Activated CD4-positive, alpha-beta T cell treated with anti-CD3 and anti-CD28 coated beads, Interleukin-2, amount 10 ng/mL, durations not matched to agents 24 days and 14 days (primary cell): ENCODE results near the gene MPV17L. TPM values are rescaled to one million over a fixed set of nuclear protein-coding genes. Genes with fewer than 3 reads are reported as not detected.
"Not testable (repeated sequence)": the region's sequence is repeated elsewhere in the genome, so short reads cannot be mapped to it uniquely, and the experiment has no call there.

Experiments
- DNase-seq: peaks from one replicate; pipeline ENCODE4 v3.0.0; 2022
- H3K27ac Mint-ChIP-seq: one replicate; pipeline ENCODE4 v1.8.0; 2022; ENCODE audit warnings: mild to moderate bottlenecking, mixed read lengths
- H3K27me3 Mint-ChIP-seq: one replicate; pipeline ENCODE4 v1.8.0; 2022; ENCODE audit warnings: mixed read lengths
- H3K36me3 Mint-ChIP-seq: one replicate; pipeline ENCODE4 v1.8.0; 2022; ENCODE audit warnings: low read depth, mild to moderate bottlenecking, mixed read lengths
- H3K4me1 Mint-ChIP-seq: one replicate; pipeline ENCODE4 v1.8.0; 2021; ENCODE audit warnings: mixed read lengths
- H3K4me3 Mint-ChIP-seq: one replicate; pipeline ENCODE4 v1.8.0; 2022; ENCODE audit warnings: mild to moderate bottlenecking, moderate library complexity, mixed read lengths
- H3K9me3 Mint-ChIP-seq: one replicate; pipeline ENCODE4 v1.8.0; 2021; ENCODE audit warnings: mixed read lengths
- intact Hi-C: fragments of 100-400 bp; cut with micrococcal nuclease; formaldehyde crosslinking; loops from one replicate; pipeline ENCODE4 v1.15.1; 2023
- total RNA-seq: library from RNA; stranded (reverse); gene quantifications from 2 replicates; pipeline ENCODE4 v1.2.3, GENCODE V29; 2022

The MPV17L gene
- total RNA-seq, 1 donor from 2014 or later = 0.21 TPM

- H3K9me3 Mint-ChIP-seq = peaks cover 13% of the 10 kb centered on the region
- peaks cover 6% of the 10 kb centered on the region for H3K4me1 Mint-ChIP-seq
- H3K27ac Mint-ChIP-seq = no peak overlapping the region
- intact Hi-C loops = no loop called here
- peaks cover 2% of the 10 kb centered on the region for H3K27me3 Mint-ChIP-seq
- no peak overlapping the region for H3K4me3 Mint-ChIP-seq
- DNase-seq = no peak
- H3K36me3 Mint-ChIP-seq = peaks cover 6% of the 10 kb centered on the region
These were observed 55.1 kb downstream of the MPV17L start for GRCh38 chr16:15450624-15451023.

GRCh38 chr16:15451098-15451731 lies 55.7 kb downstream of the MPV17L start:
- H3K27ac Mint-ChIP-seq = no peak overlapping the region
- intact Hi-C loops = no loop called here
- peaks cover 6% of the 10 kb centered on the region for H3K36me3 Mint-ChIP-seq

GRCh38 chr16:15452246-15452855 lies 56.8 kb downstream of the MPV17L start:
- Mint-ChIP-seq H3K27ac (no peak overlapping the region), H3K4me3 (no peak overlapping the region), H3K36me3 (peaks cover 3% of the 10 kb centered on the region), H3K9me3 (peaks cover 3% of the 10 kb centered on the region), H3K4me1 (no peaks in the 10 kb centered on the region), H3K27me3 (peaks cover 2% of the 10 kb centered on the region)
- no peak for DNase-seq
- intact Hi-C loops = no loop called here

More at GRCh38 chr16:15451098-15451731, 55.7 kb downstream of the MPV17L start:
- no peak for DNase-seq
- Mint-ChIP-seq H3K27me3 (peaks cover 2% of the 10 kb centered on the region), H3K4me1 (peaks cover 6% of the 10 kb centered on the region), H3K9me3 (peaks cover 12% of the 10 kb centered on the region), H3K4me3 (no peak overlapping the region)

GRCh38 chr16:15453296-15453695 lies 57.7 kb downstream of the MPV17L start:
- H3K9me3 Mint-ChIP-seq, H3K36me3 Mint-ChIP-seq, H3K4me3 Mint-ChIP-seq, intact Hi-C loops, H3K4me1 Mint-ChIP-seq, DNase-seq, H3K27me3 Mint-ChIP-seq, H3K27ac Mint-ChIP-seq: not testable (repeated sequence)

DNA sequence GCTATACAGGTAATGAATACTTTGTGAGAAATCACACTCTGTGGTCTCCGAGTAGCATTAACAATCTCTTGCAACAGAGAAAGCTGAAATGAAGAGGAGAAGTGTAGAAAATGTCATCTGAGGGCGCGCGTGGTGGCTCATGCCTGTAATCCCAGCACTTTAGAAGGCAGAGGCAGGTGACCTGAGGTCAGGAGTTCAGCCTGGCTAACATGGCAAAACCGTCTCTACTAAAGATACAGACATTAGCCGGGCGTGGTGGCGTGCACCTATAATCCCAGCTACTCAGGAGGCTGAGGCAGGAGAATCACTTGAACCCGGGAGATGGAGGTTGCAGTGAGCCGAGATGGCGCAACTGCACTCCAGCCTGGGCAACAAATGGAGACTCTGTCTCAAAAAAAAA lies 59.4 kb downstream of the MPV17L start:
- H3K27me3 Mint-ChIP-seq, DNase-seq, H3K36me3 Mint-ChIP-seq, H3K27ac Mint-ChIP-seq, H3K4me3 Mint-ChIP-seq, H3K9me3 Mint-ChIP-seq, intact Hi-C loops, H3K4me1 Mint-ChIP-seq: not testable (repeated sequence)

DNA sequence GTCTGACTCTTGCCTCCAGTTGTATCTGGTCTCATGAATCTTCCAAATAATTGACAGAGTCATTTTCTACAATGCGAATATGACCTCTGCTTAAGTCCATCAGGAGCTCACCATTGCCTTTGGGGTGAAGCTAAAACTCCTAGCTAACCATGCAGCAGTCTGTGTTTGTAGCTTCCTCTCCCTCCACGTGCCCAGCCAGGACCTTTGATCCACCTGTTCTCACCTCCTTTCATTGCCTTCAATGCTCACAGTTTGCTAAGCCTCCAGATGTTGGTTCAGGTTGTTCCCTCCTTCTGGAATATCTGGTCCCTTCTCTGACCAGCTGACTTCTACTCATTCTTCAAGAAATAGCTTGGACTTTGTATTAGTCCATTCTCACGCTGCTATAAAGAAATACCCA lies 61.8 kb downstream of the MPV17L start:
- H3K4me1 Mint-ChIP-seq = peaks cover 1% of the 10 kb centered on the region
- no peaks in the 10 kb centered on the region for H3K36me3 Mint-ChIP-seq
- intact Hi-C loops = no loop called here
- H3K27ac Mint-ChIP-seq = no peak overlapping the region
- H3K27me3 Mint-ChIP-seq = peaks cover 4% of the 10 kb centered on the region
- no peak overlapping the region for H3K4me3 Mint-ChIP-seq
- H3K9me3 Mint-ChIP-seq = no peaks in the 10 kb centered on the region
- no peak for DNase-seq

GRCh38 chr16:15457958-15458357 lies 62.4 kb downstream of the MPV17L start:
- Mint-ChIP-seq H3K27ac (no peak overlapping the region), H3K4me3 (no peak overlapping the region)

GRCh38 chr16:15459791-15460190 lies 64.2 kb downstream of the MPV17L start:
- Mint-ChIP-seq H3K27me3 (peaks cover 2% of the 10 kb centered on the region), H3K36me3 (no peaks in the 10 kb centered on the region), H3K4me1 (peaks cover 5% of the 10 kb centered on the region), H3K9me3 (no peaks in the 10 kb centered on the region), H3K27ac (no peak overlapping the region), H3K4me3 (no peak overlapping the region)
- intact Hi-C loops = no loop called here
- no peak for DNase-seq

More at GRCh38 chr16:15457958-15458357, 62.4 kb downstream of the MPV17L start:
- Mint-ChIP-seq H3K27me3 (peaks cover 4% of the 10 kb centered on the region), H3K4me1 (peaks cover 5% of the 10 kb centered on the region), H3K9me3 (no peaks in the 10 kb centered on the region), H3K36me3 (no peaks in the 10 kb centered on the region)
- no peak for DNase-seq
- intact Hi-C loops = no loop called here

DNA sequence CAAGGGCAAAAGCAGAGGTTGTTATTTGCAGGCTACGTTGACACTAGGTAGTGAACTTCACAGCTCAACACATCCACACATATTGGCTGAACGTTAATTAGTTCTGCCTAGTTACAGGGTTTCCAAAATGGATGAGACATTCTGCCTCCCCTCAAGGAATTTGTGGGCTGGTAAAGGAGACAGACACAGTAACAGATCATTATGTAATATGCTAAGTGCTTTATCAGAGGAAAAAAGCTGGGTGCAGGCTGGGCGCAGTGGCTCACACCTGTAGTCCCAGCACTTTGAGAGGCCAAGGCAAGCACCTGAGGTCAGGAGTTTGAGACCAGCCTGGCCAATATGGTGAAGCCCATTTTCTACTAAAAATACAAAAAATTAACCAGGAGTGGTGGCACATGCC lies 65.0 kb downstream of the MPV17L start:
- Mint-ChIP-seq H3K27ac (no peak overlapping the region), H3K4me1 (peaks cover 5% of the 10 kb centered on the region), H3K27me3 (peaks cover 2% of the 10 kb centered on the region), H3K36me3 (no peaks in the 10 kb centered on the region), H3K9me3 (no peaks in the 10 kb centered on the region), H3K4me3 (no peak overlapping the region)
- intact Hi-C loops = no loop called here
- no peak for DNase-seq

DNA sequence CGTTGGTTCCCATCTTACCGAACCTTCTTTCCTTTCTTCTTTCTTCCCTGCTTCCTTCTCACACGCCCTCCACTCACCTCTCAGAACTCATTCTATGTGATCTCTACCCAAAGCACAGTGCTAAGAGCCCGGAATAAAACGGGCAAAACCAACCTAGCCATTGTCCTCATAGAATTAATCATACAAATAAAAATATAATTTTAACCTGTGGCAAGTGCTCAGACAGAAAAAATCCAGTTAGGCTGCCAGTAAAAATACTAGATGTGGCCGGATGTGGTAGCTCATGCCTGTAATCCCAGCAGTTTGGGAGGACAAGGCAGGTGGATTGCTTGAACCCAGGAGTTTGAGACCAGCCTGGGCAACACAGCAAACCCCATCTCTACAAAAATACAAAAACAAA lies 65.8 kb downstream of the MPV17L start:
- Mint-ChIP-seq H3K36me3 (no peaks in the 10 kb centered on the region), H3K9me3 (no peaks in the 10 kb centered on the region), H3K27me3 (peaks cover 2% of the 10 kb centered on the region), H3K27ac (no peak overlapping the region), H3K4me3 (no peak overlapping the region), H3K4me1 (peaks cover 5% of the 10 kb centered on the region)
- DNase-seq = no peak
- intact Hi-C loops = no loop called here

Other genes starting within 250 kb of the MPV17L start
- 11.8 and 12.9 TPM in 2 replicates for gene NPIPA5, start 17.5 kb upstream of the MPV17L start, total RNA-seq
- 15.5 and 17.0 TPM in 2 replicates for gene BMERB1, start 38.8 kb downstream of the MPV17L start, total RNA-seq
- 55.6 and 56.2 TPM in 2 replicates for gene MARF1, start 247.4 kb downstream of the MPV17L start, total RNA-seq